HEK293 (cell line): ENCODE results near the gene ABCF2.

Source experiments
- CTCF ChIA-PET: fragments of 350-600 bp; formaldehyde crosslinking; extraction: SDS; loops from one replicate; lab custom pipeline; 2021; ENCODE audit warnings: antibody characterized with exemption; lab: Yijun Ruan, JAX
- POLR2A ChIA-PET: fragments of 300-600 bp; formaldehyde crosslinking; extraction: SDS; loops from one replicate; lab custom pipeline; 2020; ENCODE audit warnings: antibody characterized with exemption, inconsistent platforms; lab: Yijun Ruan, JAX
- H3K27ac ChIP-seq: fragments of 200-500 bp; sonication (Bioruptor generic); 2 replicates; pipeline ENCODE4 v1.5.1; 2014; ENCODE audit warnings: low read depth, low read length, control low read depth, inconsistent platforms; ENCODE audit errors: extremely low read depth
- H3K36me3 ChIP-seq, 2 experiments: fragments of 200-500 bp in 1 of 2; sonication (Bioruptor generic) in 1 of 2; 1 replicate in 1 of 2; 2 replicates in 1 of 2; pipeline ENCODE4 v1.5.1; 2014 to 2017; ENCODE audit warnings: inconsistent platforms in 2 of 2, low read length in 2 of 2; ENCODE audit not compliant: control insufficient read depth in 2 of 2, insufficient read depth in 1 of 2
- H3K4me1 ChIP-seq: fragments of 200-500 bp; sonication (Bioruptor generic); 2 replicates; pipeline ENCODE4 v1.5.1; 2014; ENCODE audit warnings: mild to moderate bottlenecking, low read length, inconsistent platforms; ENCODE audit not compliant: control insufficient read depth, insufficient read depth
- H3K4me3 ChIP-seq: 2 replicates; pipeline ENCODE4 v1.5.1; 2011; ENCODE audit warnings: low read depth, mild to moderate bottlenecking, control low read depth, low read length, moderate library complexity
- H3K9me3 ChIP-seq: fragments of 200-500 bp; sonication (Bioruptor generic); 2 replicates; pipeline ENCODE4 v1.5.1; 2014; ENCODE audit warnings: low read depth, low read length, inconsistent platforms; ENCODE audit not compliant: control insufficient read depth, insufficient read depth
- FEZF1 ChIP-seq: fragments of 450-650 bp; formaldehyde crosslinking; IDR thresholded peaks from 2 replicates; pipeline ENCODE4 v1.5.1; 2016; ENCODE audit warnings: missing biosample characterization, missing genetic modification characterization
- HOXC10 ChIP-seq: sonication (generic); formaldehyde crosslinking; IDR thresholded peaks from 2 replicates; pipeline ENCODE4 v1.8.1; 2023; ENCODE audit warnings: mild to moderate bottlenecking, missing genetic modification reagents
- KLF16 ChIP-seq: fragments of 450-650 bp; formaldehyde crosslinking; IDR thresholded peaks from 2 replicates; pipeline ENCODE4 v1.5.1; 2017; ENCODE audit warnings: missing biosample characterization, missing genetic modification characterization
- KLF7 ChIP-seq: fragments of 450-650 bp; formaldehyde crosslinking; IDR thresholded peaks from 2 replicates; pipeline ENCODE4 v1.5.1; 2016; ENCODE audit warnings: missing biosample characterization, missing genetic modification characterization, borderline replicate concordance
- PATZ1 ChIP-seq: fragments of 450-650 bp; formaldehyde crosslinking; IDR thresholded peaks from 2 replicates; pipeline ENCODE4 v1.5.1; 2016; ENCODE audit warnings: missing biosample characterization, missing genetic modification characterization
- SALL2 ChIP-seq: fragments of 450-650 bp; formaldehyde crosslinking; IDR thresholded peaks from 2 replicates; pipeline ENCODE4 v1.5.0; 2017; ENCODE audit warnings: missing biosample characterization, mild to moderate bottlenecking, missing genetic modification characterization, borderline replicate concordance
- ZBTB10 ChIP-seq: fragments of 450-650 bp; formaldehyde crosslinking; IDR thresholded peaks from 2 replicates; pipeline ENCODE4 v1.5.1; 2016; ENCODE audit warnings: missing biosample characterization, missing genetic modification characterization
- ZBTB26 ChIP-seq: fragments of 450-650 bp; formaldehyde crosslinking; optimal IDR thresholded peaks from 2 replicates; pipeline ENCODE3; 2016; ENCODE audit warnings: missing biosample characterization, mild to moderate bottlenecking, missing genetic modification characterization
- ZEB2 ChIP-seq: fragments of 450-650 bp; formaldehyde crosslinking; IDR thresholded peaks from 2 replicates; pipeline ENCODE4 v1.5.1; 2016; ENCODE audit warnings: missing biosample characterization, missing genetic modification characterization
- ZIC2 ChIP-seq: fragments of 450-650 bp; formaldehyde crosslinking; IDR thresholded peaks from 2 replicates; pipeline ENCODE4 v1.5.1; 2016; ENCODE audit warnings: missing biosample characterization, missing genetic modification characterization
- ZNF138 ChIP-seq: fragments of 450-650 bp; formaldehyde crosslinking; IDR thresholded peaks from 2 replicates; pipeline ENCODE4 v1.5.1; 2016; ENCODE audit warnings: missing biosample characterization, missing genetic modification characterization, borderline replicate concordance
- ZNF529 ChIP-seq: fragments of 450-650 bp; formaldehyde crosslinking; IDR thresholded peaks from 2 replicates; pipeline ENCODE4 v1.5.1; 2017; ENCODE audit warnings: missing genetic modification characterization, missing biosample characterization; ENCODE audit not compliant: insufficient replicate concordance
- ZNF639 ChIP-seq: fragments of 450-650 bp; formaldehyde crosslinking; IDR thresholded peaks from 2 replicates; pipeline ENCODE4 v1.5.1; 2016; ENCODE audit warnings: missing biosample characterization, missing genetic modification characterization
- ZNF692 ChIP-seq: fragments of 450-650 bp; formaldehyde crosslinking; IDR thresholded peaks from 2 replicates; pipeline ENCODE4 v1.5.1; 2016; ENCODE audit warnings: missing biosample characterization, missing genetic modification characterization
- ZNF830 ChIP-seq: fragments of 450-650 bp; IDR thresholded peaks from 2 replicates; pipeline ENCODE4 v1.5.0; 2018; ENCODE audit warnings: missing biosample characterization, missing genetic modification characterization, low read depth, mild to moderate bottlenecking, moderate library complexity
- ZNF837 ChIP-seq: fragments of 450-650 bp; formaldehyde crosslinking; IDR thresholded peaks from 2 replicates; pipeline ENCODE4 v1.5.1; 2016; ENCODE audit warnings: missing biosample characterization, missing genetic modification characterization
- ZSCAN30 ChIP-seq: fragments of 450-650 bp; IDR thresholded peaks from 2 replicates; pipeline ENCODE4 v1.5.1; 2018; ENCODE audit warnings: missing biosample characterization, mild to moderate bottlenecking, missing genetic modification characterization, moderate library complexity

Gene ABCF2

GRCh38 chr7:151255390-151255789 lies 28.4 kb upstream of the ABCF2 start:
- TF ChIP-seq KLF7 (no peak), ZBTB26 (tag by site-specific recombination) (no peak), ZIC2 (tag by site-specific recombination) (no peak), ZNF692 (tag by site-specific recombination) (no peak), ZNF639 (tag by site-specific recombination) (no peak), HOXC10 (CRISPR knock-in tag) (no peak), ZNF837 (tag by site-specific recombination) (no peak), ZNF529 (no peak), ZEB2 (tag by site-specific recombination) (no peak), ZBTB10 (tag by site-specific recombination) (no peak), PATZ1 (no peak), SALL2 (tag by site-specific recombination) (no peak)
- POLR2A ChIA-PET = interaction anchor here (1.1 kb wide), 1 partner anchor 19 kb away, joined by 3 read pairs; no protein-coding TSS in a partner anchor
- H3K4me3 ChIP-seq = no peak overlapping the region
- no peaks in the 10 kb centered on the region for H3K36me3 ChIP-seq
- CTCF ChIA-PET = interaction anchor here (0.6 kb wide), 1 partner anchor 12 kb away, joined by 4 read pairs; no protein-coding TSS in a partner anchor
- H3K27ac ChIP-seq = no peak overlapping the region
- no peaks in the 10 kb centered on the region; the same call in 1 of the 2 replicates for H3K4me1 ChIP-seq
- no peaks in the 10 kb centered on the region for H3K9me3 ChIP-seq

- Histone ChIP-seq H3K4me1 (no peaks in the 10 kb centered on the region; the same call in 1 of the 2 replicates), H3K9me3 (no peaks in the 10 kb centered on the region), H3K4me3 (no peak overlapping the region), H3K27ac (no peak overlapping the region), H3K36me3 (no peaks in the 10 kb centered on the region)
- POLR2A ChIA-PET = no interaction called here
- CTCF ChIA-PET = interaction anchor here (0.6 kb wide), 1 partner anchor 89 kb away, joined by 3 read pairs; no protein-coding TSS in a partner anchor
- TF ChIP-seq ZNF138 (tag by site-specific recombination) (no peak), ZSCAN30 (no peak), KLF16 (tag by site-specific recombination) (no peak), FEZF1 (tag by site-specific recombination) (no peak), ZNF830 (no peak)
- TF ChIP-seq, all 188 proteins: peak for 0
These were observed 27.8 kb upstream of the ABCF2 start for GRCh38 chr7:151254851-151255250.
